H9 (cell line): ENCODE measurements around the gene ABCC3. TPM values are rescaled to one million over a fixed set of nuclear protein-coding genes. Genes with fewer than 3 reads are reported as not detected.

ENCODE experiments used
- DNase-seq: peaks from one replicate; pipeline ENCODE4 v3.0.0-alpha.2; 2017
- H2AFZ ChIP-seq: one replicate; pipeline ENCODE4 v1.6.1; 2013; ENCODE audit warnings: mild to moderate bottlenecking, low read length, control low read depth, moderate library complexity
- H2AK5ac ChIP-seq: 2 replicates; pipeline ENCODE4 v1.6.1; 2013; ENCODE audit warnings: low read length, control low read depth, mixed read lengths; ENCODE audit not compliant: insufficient read length
- H2BK120ac ChIP-seq: one replicate; pipeline ENCODE4 v1.6.1; 2013; ENCODE audit warnings: low read depth, mild to moderate bottlenecking, low read length, control low read depth, inconsistent platforms; ENCODE audit not compliant: poor library complexity, severe bottlenecking
- H2BK12ac ChIP-seq: 2 replicates; pipeline ENCODE4 v1.6.1; 2013; ENCODE audit warnings: low read length, control low read depth, mixed read lengths, low read depth; ENCODE audit not compliant: insufficient read length
- H2BK15ac ChIP-seq: 2 replicates; pipeline ENCODE4 v1.6.1; 2013; ENCODE audit warnings: low read depth, low read length, control low read depth
- H2BK20ac ChIP-seq: one replicate; pipeline ENCODE4 v1.6.1; 2013; ENCODE audit warnings: low read depth, mild to moderate bottlenecking, low read length, control low read depth, inconsistent platforms; ENCODE audit not compliant: poor library complexity, severe bottlenecking
- H2BK5ac ChIP-seq: 2 replicates; pipeline ENCODE4 v1.6.1; 2013; ENCODE audit warnings: low read length, control low read depth, mixed read lengths; ENCODE audit not compliant: insufficient read length
- H3K14ac ChIP-seq: 2 replicates; pipeline ENCODE4 v1.6.1; 2013; ENCODE audit warnings: low read length, control low read depth; ENCODE audit not compliant: insufficient read depth
- H3K18ac ChIP-seq: 2 replicates; pipeline ENCODE4 v1.6.1; 2013; ENCODE audit warnings: low read depth, mild to moderate bottlenecking, mixed read lengths, low read length, control low read depth; ENCODE audit not compliant: insufficient read length
- H3K23ac ChIP-seq: 2 replicates; pipeline ENCODE4 v1.6.1; 2013; ENCODE audit warnings: low read length, control low read depth, mixed read lengths, low read depth; ENCODE audit not compliant: insufficient read length
- H3K23me2 ChIP-seq: 2 replicates; pipeline ENCODE4 v1.6.1; 2013; ENCODE audit warnings: low read depth, mild to moderate bottlenecking, mixed read lengths, low read length, control low read depth; ENCODE audit not compliant: insufficient read length, poor library complexity, severe bottlenecking
- H3K27ac ChIP-seq: 2 replicates; pipeline ENCODE4 v1.5.1; 2013; ENCODE audit warnings: low read length, control low read depth, mixed read lengths, low read depth; ENCODE audit not compliant: insufficient read length
- H3K27me3 ChIP-seq: 2 replicates; pipeline ENCODE4 v1.6.1; 2013; ENCODE audit warnings: low read length, control low read depth, inconsistent platforms; ENCODE audit not compliant: insufficient read depth
- H3K4ac ChIP-seq: 2 replicates; pipeline ENCODE4 v1.6.1; 2013; ENCODE audit warnings: low read depth, mild to moderate bottlenecking, control low read depth, inconsistent platforms, low read length, moderate library complexity
- H3K4me1 ChIP-seq: 2 replicates; pipeline ENCODE4 v1.6.1; 2013; ENCODE audit warnings: low read length, control low read depth, inconsistent platforms; ENCODE audit not compliant: insufficient read depth
- H3K4me2 ChIP-seq: 2 replicates; pipeline ENCODE4 v1.6.1; 2013; ENCODE audit warnings: low read length, control low read depth, mixed read lengths; ENCODE audit not compliant: insufficient read length, insufficient read depth
- H3K56ac ChIP-seq: 2 replicates; pipeline ENCODE4 v1.6.1; 2013; ENCODE audit warnings: low read depth, mild to moderate bottlenecking, mixed read lengths, low read length, control low read depth; ENCODE audit not compliant: insufficient read length
- H3K79me1 ChIP-seq: 2 replicates; pipeline ENCODE4 v1.6.1; 2013; ENCODE audit warnings: low read depth, mild to moderate bottlenecking, moderate library complexity, low read length, control low read depth, inconsistent platforms; ENCODE audit not compliant: insufficient read depth, poor library complexity, severe bottlenecking
- H3K79me2 ChIP-seq: 2 replicates; pipeline ENCODE4 v1.6.1; 2013; ENCODE audit warnings: low read length, control low read depth, inconsistent platforms; ENCODE audit not compliant: insufficient read depth
- H3K9ac ChIP-seq: 2 replicates; pipeline ENCODE4 v1.6.1; 2013; ENCODE audit warnings: low read length, control low read depth, mixed read lengths; ENCODE audit not compliant: insufficient read length; ENCODE audit errors: extremely low read depth
- H3K9me3 ChIP-seq: one replicate; pipeline ENCODE4 v1.6.1; 2013; ENCODE audit warnings: low read depth, low read length, inconsistent platforms; ENCODE audit not compliant: control insufficient read depth
- H3T11ph ChIP-seq: one replicate; pipeline ENCODE4 v1.6.1; 2013; ENCODE audit warnings: mild to moderate bottlenecking, low read length, control low read depth, inconsistent platforms
- H4K20me1 ChIP-seq: one replicate; pipeline ENCODE4 v1.6.1; 2013; ENCODE audit not compliant: control insufficient read depth, insufficient read length, insufficient read depth
- H4K5ac ChIP-seq: 2 replicates; pipeline ENCODE4 v1.6.1; 2013; ENCODE audit warnings: low read depth, mild to moderate bottlenecking, mixed read lengths, low read length, control low read depth; ENCODE audit not compliant: insufficient read length
- H4K8ac ChIP-seq: replicated peaks from 2 replicates; pipeline ENCODE4 v1.6.1; 2013; ENCODE audit warnings: low read length, control low read depth, mixed read lengths, low read depth; ENCODE audit not compliant: insufficient read length
- H4K91ac ChIP-seq: 2 replicates; pipeline ENCODE4 v1.6.1; 2013; ENCODE audit warnings: low read depth, mild to moderate bottlenecking, moderate library complexity, mixed read lengths, low read length, control low read depth; ENCODE audit not compliant: insufficient read length
- H3K27ac Mint-ChIP-seq, 3 experiments: 2 replicates in 2 of 3; 3 replicates in 1 of 3; pipeline ENCODE4 v1.8.0; 2020 to 2021; ENCODE audit warnings: mixed read lengths in 3 of 3, mild to moderate bottlenecking in 1 of 3, moderate library complexity in 1 of 3
- H3K27me3 Mint-ChIP-seq: 2 replicates; pipeline ENCODE4 v1.8.0; 2021; ENCODE audit warnings: low read depth, mild to moderate bottlenecking, moderate library complexity, mixed read lengths
- H3K36me3 Mint-ChIP-seq, 3 experiments: 2 replicates in 2 of 3; 3 replicates in 1 of 3; pipeline ENCODE4 v1.8.0; 2020 to 2021; ENCODE audit warnings: low read depth in 3 of 3, mixed read lengths in 3 of 3; ENCODE audit not compliant: insufficient read depth in 1 of 3
- H3K4me1 Mint-ChIP-seq, 2 experiments: 2 replicates each; pipeline ENCODE4 v1.8.0; 2020; ENCODE audit warnings: mixed read lengths in 2 of 2
- H3K4me3 Mint-ChIP-seq, 2 experiments: 2 replicates in 1 of 2; 3 replicates in 1 of 2; pipeline ENCODE4 v1.8.0; 2020 to 2021; ENCODE audit warnings: mild to moderate bottlenecking in 2 of 2, mixed read lengths in 2 of 2, moderate library complexity in 1 of 2
- H3K9me3 Mint-ChIP-seq, 2 experiments: 2 replicates in 1 of 2; 3 replicates in 1 of 2; pipeline ENCODE4 v1.8.0; 2020; ENCODE audit warnings: mild to moderate bottlenecking in 2 of 2, mixed read lengths in 2 of 2, moderate library complexity in 1 of 2
- CTCF ChIP-seq: fragments of 200-600 bp; sonication (generic); conservative IDR thresholded peaks from 3 replicates; pipeline ENCODE4 v1.8.0; 2021; ENCODE audit warnings: antibody characterized with exemption, mild to moderate bottlenecking
- WGBS: extraction: QIAGEN DNeasy Blood & Tissue Kit; methylation state at CpG from one replicate; pipeline ENCODE4 v1.1.7; 2013; ENCODE audit warnings: missing lambda C conversion rate, low lambda C conversion rate, mixed read lengths; ENCODE audit not compliant: insufficient read length; ENCODE audit errors: extremely low coverage; 5-methylcytosine and 5-hydroxymethylcytosine counted together
- total RNA-seq: library from RNA; stranded (reverse); gene quantifications from 2 replicates; pipeline ENCODE4 v1.2.1, GENCODE V29; 2021

Gene ABCC3
- total RNA-seq, 1 experiment from 2014 or later, result 0.31 TPM

GRCh38 chr17:50675627-50676026 lies 40.9 kb downstream of the ABCC3 start:
- Mint-ChIP-seq H3K36me3 (no peaks in the 10 kb centered on the region; a peak in 1 of 7 replicates), H3K27me3 (peaks cover 3% of the 10 kb centered on the region), H3K27ac (no peak overlapping the region), H3K9me3 (no peaks in the 10 kb centered on the region; a peak in 1 of 5 replicates), H3K4me3 (no peak overlapping the region), H3K4me1 (0 out of 4 replicates have a peak, but pooled peaks cover 0 to 2% of the 10 kb centered on the region in 2 experiments)
- no peak for TF ChIP-seq CTCF
- Histone ChIP-seq H2BK15ac (no peak overlapping the region), H3T11ph (no peak overlapping the region), H4K91ac (no peak overlapping the region), H3K9ac (no peak overlapping the region), H4K8ac (no peak overlapping the region), H3K14ac (no peak overlapping the region), H2AK5ac (no peak overlapping the region), H2BK5ac (no peak overlapping the region), H3K27ac (no peak overlapping the region), H2BK20ac (no peak overlapping the region), H2BK120ac (no peak overlapping the region), H3K79me1 (no peaks in the 10 kb centered on the region), H2AFZ (no peak overlapping the region), H3K23ac (no peak overlapping the region), H3K9me3 (no peaks in the 10 kb centered on the region), H3K27me3 (no peaks in the 10 kb centered on the region), H3K79me2 (no peaks in the 10 kb centered on the region), H3K4me2 (no peak overlapping the region), H4K20me1 (no peaks in the 10 kb centered on the region), H2BK12ac (no peak overlapping the region), H3K23me2 (no peaks in the 10 kb centered on the region), H3K18ac (no peak overlapping the region), H3K4me1 (no peaks in the 10 kb centered on the region), H3K56ac (no peak overlapping the region), H4K5ac (no peak overlapping the region), H3K4ac (no peak overlapping the region)
- DNase-seq, result no peak
- no CpG with 5 or more reads among the region's 7 CpGs for WGBS
